ENCODE data around the gene FUT8. TPM values are rescaled to one million over a fixed set of nuclear protein-coding genes. Genes with fewer than 3 reads are reported as not detected.
"Not testable (repeated sequence)": the region's sequence is repeated elsewhere in the genome, so short reads cannot be mapped to it uniquely, and the experiment has no call there.

Gene FUT8
- total RNA-seq, 1 experiment from 2014 or later: 129 TPM

- BruUV-seq (replicated peaks): no TSS peak
- Mint-ChIP-seq H3K9me3 (ENCODE audit: low read depth, unreplicated experiment) (no peaks in the 10 kb centered on the region), H3K4me1 (ENCODE audit: low read depth, unreplicated experiment) (peaks cover 30% of the 10 kb centered on the region), H3K27me3 (ENCODE audit: unreplicated experiment) (no peaks in the 10 kb centered on the region), H3K36me3 (ENCODE audit: insufficient read depth, unreplicated experiment) (no peaks in the 10 kb centered on the region), H3K27ac (ENCODE audit: unreplicated experiment) (no peak overlapping the region), H3K4me3 (ENCODE audit: low read depth, unreplicated experiment) (no peak overlapping the region)
- no peak for TF ChIP-seq CTCF (IDR thresholded peaks at IDR 0.05; ENCODE audit: unreplicated experiment)
- intact Hi-C loops (cut with micrococcal nuclease; ENCODE audit: unreplicated experiment): no loop called here
- DNase-seq: no peak
- CTCF ChIA-PET: no interaction called here
Observed at GRCh38 chr14:65423982-65424381, 11.5 kb downstream of the FUT8 start.

GRCh38 chr14:65424531-65424930, 12.0 kb downstream of the FUT8 start:
- Mint-ChIP-seq H3K27me3 (ENCODE audit: unreplicated experiment) (no peaks in the 10 kb centered on the region), H3K9me3 (ENCODE audit: low read depth, unreplicated experiment) (no peaks in the 10 kb centered on the region), H3K36me3 (ENCODE audit: insufficient read depth, unreplicated experiment) (no peaks in the 10 kb centered on the region), H3K4me3 (ENCODE audit: low read depth, unreplicated experiment) (no peak overlapping the region), H3K4me1 (ENCODE audit: low read depth, unreplicated experiment) (peaks cover 36% of the 10 kb centered on the region), H3K27ac (ENCODE audit: unreplicated experiment) (no peak overlapping the region)
- intact Hi-C loops (cut with micrococcal nuclease; ENCODE audit: unreplicated experiment): no loop called here
- CTCF ChIA-PET: interaction anchor here (0.7 kb wide), 1 partner anchor 381 kb away, joined by 3 read pairs; no protein-coding TSS in a partner anchor
- DNase-seq: no peak
- BruUV-seq (replicated peaks): no TSS peak
- no peak for TF ChIP-seq CTCF (IDR thresholded peaks at IDR 0.05; ENCODE audit: unreplicated experiment)

- BruUV-seq (replicated peaks): no TSS peak
- H3K27me3 Mint-ChIP-seq (ENCODE audit: unreplicated experiment): no peaks in the 10 kb centered on the region
- no peak for TF ChIP-seq CTCF (IDR thresholded peaks at IDR 0.05; ENCODE audit: unreplicated experiment)
- H3K27ac Mint-ChIP-seq (ENCODE audit: unreplicated experiment): no peak overlapping the region
- DNase-seq: no peak
- CTCF ChIA-PET: interaction anchor here (0.6 kb wide), 1 partner anchor 508 kb away, joined by 3 read pairs; no protein-coding TSS in a partner anchor
- no peaks in the 10 kb centered on the region for H3K36me3 Mint-ChIP-seq (ENCODE audit: insufficient read depth, unreplicated experiment)
- no peak overlapping the region for H3K4me3 Mint-ChIP-seq (ENCODE audit: low read depth, unreplicated experiment)
- H3K4me1 Mint-ChIP-seq (ENCODE audit: low read depth, unreplicated experiment): peaks cover 36% of the 10 kb centered on the region
- no peaks in the 10 kb centered on the region for H3K9me3 Mint-ChIP-seq (ENCODE audit: low read depth, unreplicated experiment)
- intact Hi-C loops (cut with micrococcal nuclease; ENCODE audit: unreplicated experiment): no loop called here
Observed at GRCh38 chr14:65425885-65426284, 13.4 kb downstream of the FUT8 start.

- H3K4me1 Mint-ChIP-seq (ENCODE audit: low read depth, unreplicated experiment): peaks cover 33% of the 10 kb centered on the region
- H3K36me3 Mint-ChIP-seq (ENCODE audit: insufficient read depth, unreplicated experiment); BruUV-seq (replicated peaks); DNase-seq; intact Hi-C loops (cut with micrococcal nuclease; ENCODE audit: unreplicated experiment); H3K4me3 Mint-ChIP-seq (ENCODE audit: low read depth, unreplicated experiment); H3K27ac Mint-ChIP-seq (ENCODE audit: unreplicated experiment); H3K9me3 Mint-ChIP-seq (ENCODE audit: low read depth, unreplicated experiment); H3K27me3 Mint-ChIP-seq (ENCODE audit: unreplicated experiment): not testable (repeated sequence)
- CTCF ChIA-PET: interaction anchor here (1.0 kb wide), 1 partner anchor 12 kb away, joined by 3 read pairs; no protein-coding TSS in a partner anchor
Observed at GRCh38 chr14:65426902-65427301, 14.4 kb downstream of the FUT8 start.

- Mint-ChIP-seq H3K4me3 (ENCODE audit: low read depth, unreplicated experiment) (no peak overlapping the region), H3K27me3 (ENCODE audit: unreplicated experiment) (no peaks in the 10 kb centered on the region), H3K27ac (ENCODE audit: unreplicated experiment) (peak overlapping the region; percentile 53), H3K36me3 (ENCODE audit: insufficient read depth, unreplicated experiment) (peaks cover 5% of the 10 kb centered on the region), H3K4me1 (ENCODE audit: low read depth, unreplicated experiment) (peaks cover 47% of the 10 kb centered on the region), H3K9me3 (ENCODE audit: low read depth, unreplicated experiment) (no peaks in the 10 kb centered on the region)
- no peak for DNase-seq
- CTCF ChIA-PET: interaction anchor here (0.6 kb wide), 2 partner anchors 26 to 193 kb away, joined by 4 to 5 read pairs; no protein-coding TSS in a partner anchor
- intact Hi-C loops (cut with micrococcal nuclease; ENCODE audit: unreplicated experiment): no loop called here
- no peak for TF ChIP-seq CTCF (IDR thresholded peaks at IDR 0.05; ENCODE audit: unreplicated experiment)
- BruUV-seq (replicated peaks): no TSS peak
Observed at GRCh38 chr14:65428691-65429090, 16.2 kb downstream of the FUT8 start.

Data from Calu3 (cell line).